ENCODE data around the gene NBAS.

DNA sequence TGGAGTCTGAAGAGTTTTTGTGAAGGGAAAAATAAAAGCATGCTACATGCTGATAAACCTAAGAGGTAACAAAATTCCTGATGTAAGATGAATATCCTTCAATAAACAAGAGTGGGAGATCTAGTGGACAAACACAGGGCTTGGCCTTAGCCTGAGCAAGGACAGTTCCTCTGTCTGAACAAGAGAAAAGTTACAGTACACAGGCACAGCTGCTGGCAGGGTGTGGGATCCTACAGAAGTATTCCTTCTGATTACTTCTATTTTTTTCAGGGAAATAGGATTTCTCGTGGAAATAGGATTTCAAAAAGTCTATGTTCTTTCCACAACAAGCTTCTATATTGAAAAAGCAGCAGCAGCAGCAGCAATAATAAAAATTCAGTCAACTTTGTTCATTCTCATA, 54.1 kb downstream of the NBAS start:
- TF ChIP-seq RFX5 (IDR thresholded peaks at IDR 0.05; ENCODE audit: low read depth, low read length): no peak
- TF ChIP-seq, protein P1, sequence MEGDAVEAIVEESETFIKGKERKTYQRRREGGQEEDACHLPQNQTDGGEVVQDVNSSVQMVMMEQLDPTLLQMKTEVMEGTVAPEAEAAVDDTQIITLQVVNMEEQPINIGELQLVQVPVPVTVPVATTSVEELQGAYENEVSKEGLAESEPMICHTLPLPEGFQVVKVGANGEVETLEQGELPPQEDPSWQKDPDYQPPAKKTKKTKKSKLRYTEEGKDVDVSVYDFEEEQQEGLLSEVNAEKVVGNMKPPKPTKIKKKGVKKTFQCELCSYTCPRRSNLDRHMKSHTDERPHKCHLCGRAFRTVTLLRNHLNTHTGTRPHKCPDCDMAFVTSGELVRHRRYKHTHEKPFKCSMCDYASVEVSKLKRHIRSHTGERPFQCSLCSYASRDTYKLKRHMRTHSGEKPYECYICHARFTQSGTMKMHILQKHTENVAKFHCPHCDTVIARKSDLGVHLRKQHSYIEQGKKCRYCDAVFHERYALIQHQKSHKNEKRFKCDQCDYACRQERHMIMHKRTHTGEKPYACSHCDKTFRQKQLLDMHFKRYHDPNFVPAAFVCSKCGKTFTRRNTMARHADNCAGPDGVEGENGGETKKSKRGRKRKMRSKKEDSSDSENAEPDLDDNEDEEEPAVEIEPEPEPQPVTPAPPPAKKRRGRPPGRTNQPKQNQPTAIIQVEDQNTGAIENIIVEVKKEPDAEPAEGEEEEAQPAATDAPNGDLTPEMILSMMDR (conservative IDR thresholded peaks at IDR 0.05; ENCODE audit: low read depth, low read length): no peak
- TF ChIP-seq CEBPB (IDR thresholded peaks at IDR 0.05; ENCODE audit: low read depth, low read length): no peak
- no peak for TF ChIP-seq POLR2A (IDR thresholded peaks at IDR 0.05; ENCODE audit: low read depth, low read length)
- no peak for TF ChIP-seq FOS (IDR thresholded peaks at IDR 0.05; ENCODE audit: low read depth, low read length)
- TF ChIP-seq RCOR1 (IDR thresholded peaks at IDR 0.05; ENCODE audit: insufficient replicate concordance, low read length): no peak

Data from IMR-90 (cell line).